Spleen (tissue), 11 donors: ENCODE data around the gene GHRL. TPM values are rescaled to one million over a fixed set of nuclear protein-coding genes. Genes with fewer than 3 reads are reported as not detected.

Experiments
- DNase-seq: peaks from one replicate; pipeline ENCODE4 v3.0.0-alpha.2; 2020
- H3K27ac ChIP-seq, 8 donors: fragments of 200-600 bp; sonication (generic) in 7 of 8; 1 replicate in 4 of 8; 2 replicates in 4 of 8; pipeline versions ENCODE4 v1.5.0 to v1.8.0; 2016 to 2021; ENCODE audit warnings: inconsistent platforms in 4 of 8, mild to moderate bottlenecking in 4 of 8, moderate library complexity in 1 of 8
- H3K27me3 ChIP-seq, 7 donors: fragments of 200-600 bp; sonication (generic) in 6 of 7; replicated peaks in 1 of 7; 1 replicate in 4 of 7; 2 replicates in 3 of 7; pipeline versions ENCODE4 v1.5.0 to v1.8.0; 2016 to 2021; ENCODE audit warnings: inconsistent platforms in 3 of 7, mild to moderate bottlenecking in 1 of 7
- H3K36me3 ChIP-seq, 6 donors: fragments of 200-600 bp; sonication (generic) in 5 of 6; 1 replicate in 4 of 6; 2 replicates in 2 of 6; pipeline versions ENCODE4 v1.5.0 to v1.8.0; 2016 to 2021; ENCODE audit warnings: inconsistent platforms in 2 of 6
- H3K4me1 ChIP-seq, 6 donors: fragments of 200-600 bp; sonication (generic) in 5 of 6; 1 replicate in 3 of 6; 2 replicates in 3 of 6; pipeline versions ENCODE4 v1.5.0 to v1.8.0; 2016 to 2021; ENCODE audit warnings: inconsistent platforms in 3 of 6
- H3K4me3 ChIP-seq, 8 donors: fragments of 200-600 bp; sonication (generic) in 7 of 8; 1 replicate in 4 of 8; 2 replicates in 4 of 8; pipeline versions ENCODE4 v1.5.0 to v1.8.0; 2016 to 2021; ENCODE audit warnings: inconsistent platforms in 4 of 8, mild to moderate bottlenecking in 4 of 8, moderate library complexity in 2 of 8
- H3K9me3 ChIP-seq, 8 donors: fragments of 200-600 bp; sonication (generic) in 7 of 8; 1 replicate in 4 of 8; 2 replicates in 4 of 8; pipeline versions ENCODE4 v1.5.0 to v1.8.0; 2016 to 2021; ENCODE audit warnings: inconsistent platforms in 4 of 8
- CTCF ChIP-seq, 11 experiments: fragments of 200-600 bp in 7 of 11; fragments of 450-650 bp in 4 of 11; sonication (generic) in 4 of 11; IDR thresholded peaks in 8 of 11; conservative IDR thresholded peaks in 3 of 11; 1 replicate in 7 of 11; 2 replicates in 4 of 11; pipeline versions ENCODE4 v1.4.0 to v1.8.0; 2016 to 2021; ENCODE audit warnings: antibody characterized with exemption in 11 of 11, inconsistent platforms in 4 of 11, mild to moderate bottlenecking in 1 of 11
- POLR2A ChIP-seq, 3 donors: fragments of 450-650 bp; IDR thresholded peaks; one replicate each; pipeline ENCODE4 v1.5.1; 2017; ENCODE audit warnings: antibody characterized with exemption in 3 of 3, mild to moderate bottlenecking in 1 of 3
- POLR2AphosphoS5 ChIP-seq, 3 donors: sonication (generic); formaldehyde crosslinking; IDR thresholded peaks; one replicate each; pipeline ENCODE4 v1.5.1; 2017; ENCODE audit warnings: antibody characterized with exemption in 3 of 3
- WGBS, 5 donors: extraction: QIAGEN DNeasy Blood & Tissue Kit in 3 of 5; methylation state at CpG; one replicate each; pipeline versions ENCODE4 v1.1.5 to v1.1.7; 2013 to 2018; 5-methylcytosine and 5-hydroxymethylcytosine counted together
- intact Hi-C: fragments of 100-400 bp; cut with DNase I; formaldehyde crosslinking; loops from one replicate; pipeline ENCODE4 v1.15.0; 2023; ENCODE audit warnings: low total_unique reads
- polyA plus RNA-seq, 3 donors: library from polyadenylated mRNA; stranded (reverse); fragments of 200-250 nt; gene quantifications; one replicate each; pipeline ENCODE4 v1.2.1, GENCODE V29; 2013
- total RNA-seq, 7 donors: library from RNA; depleted of rRNA in 3 of 7; stranded (reverse); fragments of >200 nt in 3 of 7; fragmentation: NEBNext Ultra II Directional in 4 of 7; extraction: Animal tissue kit (Norgen Biotek cat#: 25700) in 4 of 7; gene quantifications; one replicate each; pipeline versions ENCODE4 v1.1.0 to v1.2.1, GENCODE V29; 2016 to 2021
- donor health status: healthy with polysubstance abuse.
- donor health status: DM: no; HTN: no; CAD: no; lungs with moderate emphysema.
- donor health status: DM: no; HTN: no; CAD: no.
- donor health status: Bipolar disorder and iron deficiency.
- donor health status: healthy.
- donor health status: DM: no; HTN: no; CAD: no.
- donor health status: DM: yes; HTN: yes; CAD: no.

Gene GHRL
- total and polyA plus RNA-seq, 10 donors: 1.1 to 8.0 (median 4.0) TPM

- Histone ChIP-seq H3K4me1 (peaks cover 0 to 14% (median 0%) of the 10 kb centered on the region in 6 donors), H3K36me3 (peaks cover 2 to 100% (median 90%) of the 10 kb centered on the region in 6 donors), H3K4me3 (no peak overlapping the region), H3K9me3 (no peaks in the 10 kb centered on the region), H3K27me3 (no peaks in the 10 kb centered on the region), H3K27ac (no peak overlapping the region)
- TF ChIP-seq POLR2A (IDR thresholded peaks at IDR 0.05) (no peak), CTCF (IDR thresholded peaks at IDR 0.05 in 8 of 11, conservative IDR thresholded peaks at IDR 0.05 in 3 of 11) (no peak), POLR2AphosphoS5 (IDR thresholded peaks at IDR 0.05) (no peak)
- no peak for DNase-seq
- WGBS, 5 donors: 93 to 98% (median 96%) methylated on average over 7 of the region's 7 CpGs
- intact Hi-C loops: no loop called here
Measured at GRCh38 chr3:10308678-10309077, 15.9 kb upstream of the GHRL start.

DNA sequence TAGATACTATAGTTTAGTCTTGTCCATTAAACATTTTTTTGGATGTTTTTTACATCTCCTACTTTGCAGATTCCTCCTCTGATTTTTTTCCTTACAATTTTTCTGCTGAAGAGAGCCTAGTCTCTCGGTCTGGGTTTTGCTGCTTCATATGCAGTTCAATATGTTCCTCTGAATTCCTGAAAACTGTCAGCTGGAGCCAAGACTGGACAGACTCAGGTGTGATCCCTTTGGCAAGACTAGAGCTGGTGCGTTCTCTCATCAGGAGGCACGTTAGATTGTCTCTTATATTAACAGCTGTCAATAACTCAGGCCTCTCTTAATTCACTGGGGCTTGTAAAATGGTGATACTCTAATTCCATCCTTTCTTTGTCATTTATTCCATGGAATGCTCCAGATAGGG is 13.4 kb upstream of the GHRL start:
- no peak overlapping the region for H3K4me3 ChIP-seq
- intact Hi-C loops: no loop called here
- H3K9me3 ChIP-seq: no peaks in the 10 kb centered on the region
- no peak for DNase-seq
- no peak for TF ChIP-seq CTCF (IDR thresholded peaks at IDR 0.05 in 8 of 11, conservative IDR thresholded peaks at IDR 0.05 in 3 of 11)
- no peak for TF ChIP-seq POLR2AphosphoS5 (IDR thresholded peaks at IDR 0.05)
- no peak for TF ChIP-seq POLR2A (IDR thresholded peaks at IDR 0.05)
- H3K4me1 ChIP-seq: peaks cover 0 to 14% (median 0%) of the 10 kb centered on the region in 6 donors
- no peak overlapping the region for H3K27ac ChIP-seq
- 92 to 98% (median 95%) methylated on average over 3 of the region's 3 CpGs for WGBS, 5 donors
- no peaks in the 10 kb centered on the region for H3K27me3 ChIP-seq
- H3K36me3 ChIP-seq: peaks cover 5 to 100% (median 90%) of the 10 kb centered on the region in 6 donors

DNA sequence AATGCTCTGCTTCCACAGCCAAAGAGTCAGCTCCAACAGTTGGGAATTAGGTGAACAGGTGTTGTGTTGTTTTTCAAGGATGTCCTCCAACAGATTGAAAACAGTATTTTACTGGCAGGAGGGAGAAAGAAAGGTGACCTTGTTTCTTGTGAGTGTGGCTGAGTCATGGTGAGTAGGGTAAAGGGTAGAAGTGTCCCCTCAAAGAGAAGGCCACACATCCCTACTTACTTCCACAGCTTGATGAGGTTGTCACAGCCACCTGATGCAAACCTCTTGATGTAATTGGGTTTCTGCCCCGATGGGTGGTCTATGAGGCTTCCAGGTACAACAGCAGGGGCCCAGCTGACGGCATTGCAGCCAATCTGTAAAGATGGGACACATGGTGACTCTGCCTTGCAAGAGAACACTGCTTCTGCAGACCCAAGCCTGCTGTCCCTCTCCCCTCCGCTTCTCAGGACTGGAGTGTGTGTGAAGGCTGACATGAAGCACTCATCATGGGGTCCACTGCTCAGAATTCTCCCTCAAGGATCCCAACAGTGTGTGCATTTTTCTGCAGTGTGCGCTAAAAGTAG is 12.7 kb upstream of the GHRL start:
- Histone ChIP-seq H3K27ac (no peak overlapping the region), H3K9me3 (no peaks in the 10 kb centered on the region), H3K4me1 (peaks cover 0 to 14% (median 0%) of the 10 kb centered on the region in 6 donors), H3K27me3 (no peaks in the 10 kb centered on the region), H3K4me3 (no peak overlapping the region), H3K36me3 (peaks cover 5 to 100% (median 90%) of the 10 kb centered on the region in 6 donors)
- intact Hi-C loops: no loop called here
- TF ChIP-seq POLR2A (IDR thresholded peaks at IDR 0.05) (no peak), POLR2AphosphoS5 (IDR thresholded peaks at IDR 0.05) (no peak), CTCF (IDR thresholded peaks at IDR 0.05 in 8 of 11, conservative IDR thresholded peaks at IDR 0.05 in 3 of 11) (no peak)
- 96 to 98% (median 98%) methylated on average over 4 of the region's 4 CpGs for WGBS, 5 donors
- DNase-seq: no peak

GRCh38 chr3:10304905-10305304 is 12.2 kb upstream of the GHRL start:
- Histone ChIP-seq H3K4me1 (peaks cover 0 to 12% (median 2%) of the 10 kb centered on the region in 6 donors), H3K27me3 (no peaks in the 10 kb centered on the region), H3K9me3 (no peaks in the 10 kb centered on the region), H3K27ac (no peak overlapping the region), H3K36me3 (peaks cover 5 to 100% (median 91%) of the 10 kb centered on the region in 6 donors), H3K4me3 (no peak overlapping the region)
- DNase-seq: no peak
- intact Hi-C loops: no loop called here
- WGBS, 5 donors: 92 to 96% (median 95%) methylated on average over 8 of the region's 8 CpGs
- TF ChIP-seq CTCF (IDR thresholded peaks at IDR 0.05 in 8 of 11, conservative IDR thresholded peaks at IDR 0.05 in 3 of 11): no peak
- peak in 2 of 3 donors; percentile 12 to 45 for TF ChIP-seq POLR2AphosphoS5 (IDR thresholded peaks at IDR 0.05)
- no peak for TF ChIP-seq POLR2A (IDR thresholded peaks at IDR 0.05)
